GM18951 (cell line): Measurements from ENCODE around the gene UROS.
A peak's percentile ranks its signal among the peaks of the same experiment; 100 is the strongest.

Source experiments
- POLR2A ChIP-seq: IDR thresholded peaks from 4 replicates; pipeline ENCODE4 v1.6.1; 2011; ENCODE audit warnings: mild to moderate bottlenecking; ENCODE audit not compliant: insufficient read length, insufficient read depth; ENCODE audit errors: extremely low read depth
- in situ Hi-C: fragments of 300-500 bp; cut with MboI; formaldehyde crosslinking; loops from one replicate; pipeline ENCODE4 v1.12.0; 2022; ENCODE audit warnings: low sequenced_read_pairs, mixed read lengths, inconsistent platforms; ENCODE audit not compliant: unreplicated experiment

The UROS gene

DNA sequence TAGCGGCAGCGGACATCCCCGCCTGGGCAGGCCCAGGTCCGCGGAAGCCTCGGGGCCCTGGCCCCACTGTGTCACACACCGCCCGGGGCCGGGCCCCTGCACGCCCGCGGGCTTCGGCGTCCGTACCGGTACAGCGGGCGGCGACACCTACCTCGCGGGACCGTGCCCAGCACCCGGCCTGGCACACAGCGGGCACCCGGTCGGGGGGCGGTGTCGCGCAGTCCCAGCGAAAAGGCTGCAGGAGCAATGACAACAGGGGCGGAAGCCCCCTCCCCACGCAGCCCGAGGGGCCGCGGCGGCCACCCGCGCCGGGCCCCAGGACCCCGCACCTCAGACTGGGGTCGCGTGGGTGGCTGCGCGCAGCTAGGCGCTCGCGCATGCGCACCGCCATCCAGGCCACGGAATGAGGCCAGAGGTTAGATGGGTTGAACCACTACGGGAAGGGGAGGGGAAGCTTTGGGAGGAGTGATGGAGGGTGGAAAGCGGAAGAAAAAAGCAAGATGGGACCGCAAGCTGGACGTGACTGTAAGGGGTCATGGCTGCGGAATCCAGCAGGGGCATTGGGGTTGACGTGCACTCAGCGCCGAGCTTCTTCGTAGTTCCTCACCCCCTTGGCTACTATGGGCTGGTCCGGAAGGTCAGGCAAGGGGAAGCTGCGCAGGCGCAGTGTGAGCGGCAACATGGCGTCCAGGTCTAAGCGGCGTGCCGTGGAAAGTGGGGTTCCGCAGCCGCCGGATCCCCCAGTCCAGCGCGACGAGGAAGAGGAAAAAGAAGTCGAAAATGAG lies at the start of gene UROS, which contains the start of gene BCCIP:
UROS (minus strand) TSS at position 381 of the 785 bp plus-strand sequence. CDS start 6,759 bp downstream, outside the sequence.
BCCIP (plus strand) TSS at position 669 of the 785 bp plus-strand sequence; CDS start at position 681, 12 bp downstream.
- in situ Hi-C loops = no loop called here

DNA sequence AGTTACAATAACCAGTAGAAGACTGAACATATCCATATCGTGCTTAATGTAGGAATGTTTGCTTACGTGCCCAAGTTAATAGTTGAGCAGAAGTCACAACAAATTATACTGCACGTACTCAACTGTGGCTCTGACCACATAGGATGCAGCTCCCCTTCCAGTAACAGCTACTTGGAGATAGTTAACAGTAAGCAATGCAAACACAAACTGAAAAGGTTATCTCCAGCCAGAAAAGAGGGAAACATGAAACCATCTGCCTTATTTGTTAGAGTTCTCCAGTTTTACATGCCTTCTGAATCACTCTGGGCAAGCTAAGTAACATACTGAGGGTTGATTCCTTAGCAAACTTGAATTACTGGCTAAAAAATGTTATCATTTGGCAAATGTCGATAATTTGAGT lies 48.3 kb upstream of the UROS start:
- in situ Hi-C loops = no loop called here
- TF ChIP-seq POLR2A = no peak

More for the DNA sequence above, at the start of gene UROS, which contains the start of gene BCCIP:
- TF ChIP-seq POLR2A = peak; percentile 86

DNA sequence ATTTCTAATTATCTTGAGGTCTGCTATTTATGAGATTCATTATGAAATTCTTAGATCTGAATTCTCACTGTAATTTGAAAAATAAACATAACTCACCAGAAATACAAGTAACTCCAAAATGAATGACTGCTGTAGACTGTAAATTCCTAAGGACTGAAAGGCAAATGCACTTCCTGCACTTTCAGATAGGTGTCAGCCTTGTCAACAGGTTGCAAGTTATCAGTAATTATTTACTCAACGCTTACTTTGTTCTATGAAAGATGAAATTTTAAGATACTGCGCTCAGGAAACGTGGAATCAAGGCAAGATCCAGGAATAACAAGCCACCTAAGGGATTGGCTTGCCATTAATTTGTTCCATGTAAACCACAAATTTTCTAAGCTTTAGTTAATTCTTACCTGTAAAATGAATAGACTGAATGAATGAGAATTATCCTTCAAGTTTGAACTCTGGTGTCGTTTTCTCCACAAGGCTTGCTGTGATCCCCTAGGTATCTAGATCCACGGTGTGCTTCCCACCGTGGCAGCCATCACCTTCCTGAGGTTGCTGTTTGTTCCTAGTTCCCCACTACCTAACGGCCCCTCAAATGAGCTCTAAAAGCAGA lies 45.4 kb upstream of the UROS start:
- TF ChIP-seq POLR2A = no peak
- in situ Hi-C loops = no loop called here

DNA sequence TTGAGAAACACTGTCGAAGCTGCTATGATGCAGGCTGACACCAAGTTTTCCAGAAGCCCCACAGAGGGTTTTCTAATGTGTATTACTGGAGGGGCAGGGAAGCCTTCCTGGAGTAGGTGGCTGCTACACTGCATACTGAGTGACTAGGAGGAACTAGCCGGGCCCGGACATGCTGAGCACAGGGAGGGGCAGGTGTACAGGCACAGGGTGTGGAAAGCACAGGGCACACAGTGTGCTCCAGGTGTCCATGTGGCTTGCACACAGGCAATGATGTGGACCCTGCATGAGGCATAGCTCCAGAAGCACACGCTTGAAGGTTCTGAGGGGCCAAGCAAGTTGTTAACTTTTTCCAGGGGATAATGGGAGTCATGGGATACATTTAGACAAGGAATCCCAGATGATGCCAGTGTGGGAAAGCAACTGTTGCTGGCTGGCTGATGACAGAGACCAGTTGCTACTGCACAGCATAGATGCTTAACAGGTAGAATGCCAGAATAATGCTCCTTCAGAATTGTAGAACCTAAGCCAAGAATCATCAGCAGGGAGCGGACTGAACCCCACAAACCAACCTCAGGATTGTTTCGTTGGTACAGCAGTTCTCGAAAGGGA lies 43.5 kb upstream of the UROS start:
- in situ Hi-C loops = no loop called here
- TF ChIP-seq POLR2A = no peak

DNA sequence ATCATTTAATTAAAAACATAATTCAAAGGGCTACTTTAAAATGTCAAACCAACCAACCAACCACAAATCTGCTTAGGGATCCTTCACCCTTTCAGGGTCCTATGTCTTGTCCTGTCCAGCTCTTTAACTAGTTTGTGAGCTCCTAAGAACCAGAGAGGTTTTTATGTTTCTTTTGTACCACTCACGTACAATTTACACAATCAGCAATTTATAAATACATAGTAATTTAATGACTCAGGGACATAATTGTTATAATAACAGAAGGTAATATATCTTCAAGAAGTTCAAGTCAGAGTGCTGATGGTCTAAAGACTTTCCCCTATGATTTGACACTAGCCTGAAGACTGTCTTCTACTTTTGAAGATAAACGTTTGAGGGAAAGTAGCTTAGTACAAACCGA lies 42.1 kb upstream of the UROS start:
- in situ Hi-C loops = no loop called here
- no peak for TF ChIP-seq POLR2A

DNA sequence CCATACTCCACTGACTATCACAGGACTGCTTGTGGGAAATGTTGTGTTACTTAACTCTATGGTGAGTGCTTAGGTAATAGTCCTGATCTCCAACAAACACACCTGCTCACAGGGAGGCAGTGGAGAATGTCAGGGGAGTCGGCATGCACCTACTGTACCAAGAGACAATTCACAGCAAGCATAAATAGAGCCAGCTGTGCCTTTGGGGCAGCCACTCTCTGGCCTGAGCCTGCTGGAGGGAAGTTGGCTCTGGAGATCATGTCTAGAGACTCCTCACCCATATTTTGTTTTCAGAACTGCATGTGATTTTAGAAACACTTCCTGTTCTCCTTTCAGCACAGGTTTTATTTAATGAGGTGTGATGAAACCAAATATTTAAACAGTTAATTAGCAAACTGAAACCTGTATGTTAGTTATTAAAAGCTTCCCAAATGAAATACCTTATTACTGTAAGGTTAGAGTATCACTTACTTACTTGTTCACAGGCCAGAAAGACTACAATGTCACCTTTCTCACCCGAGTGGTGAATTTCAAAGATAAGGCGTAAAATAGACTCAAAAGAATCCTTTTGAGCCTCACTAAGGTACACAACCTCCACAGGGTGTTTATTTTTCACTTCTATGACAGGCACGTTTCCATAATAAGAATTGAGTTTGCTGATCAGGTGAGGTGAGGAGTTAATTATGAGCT lies 36.2 kb upstream of the UROS start:
- TF ChIP-seq POLR2A = no peak
- in situ Hi-C loops = no loop called here

DNA sequence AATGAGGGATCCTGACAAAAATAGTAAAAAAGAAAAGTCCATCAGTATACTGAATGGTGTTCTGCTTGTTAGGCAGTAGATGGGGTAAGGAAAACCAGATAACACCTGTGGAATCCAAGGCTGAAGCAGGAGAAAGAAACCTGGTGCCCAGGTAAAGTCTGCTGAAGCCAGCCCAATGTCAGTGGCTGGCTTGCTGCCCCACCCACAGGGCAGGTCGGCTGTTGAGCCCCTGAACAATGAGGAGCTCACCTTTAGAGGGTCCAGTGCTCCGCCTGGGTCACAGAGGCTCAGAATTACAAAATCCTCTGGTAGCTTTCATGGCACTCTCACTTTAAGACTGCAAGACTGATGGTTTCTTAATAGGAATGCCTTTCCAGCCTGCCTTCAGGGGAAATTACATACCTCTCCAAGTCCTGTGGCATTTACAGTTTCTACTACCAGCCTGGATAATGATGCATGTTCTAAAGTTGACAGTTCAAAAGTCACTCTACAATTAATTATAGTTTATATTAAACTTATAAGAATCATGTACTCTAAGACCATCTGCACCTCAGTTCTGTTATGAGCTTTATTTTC lies 34.2 kb upstream of the UROS start:
- TF ChIP-seq POLR2A = no peak
- in situ Hi-C loops = no loop called here

DNA sequence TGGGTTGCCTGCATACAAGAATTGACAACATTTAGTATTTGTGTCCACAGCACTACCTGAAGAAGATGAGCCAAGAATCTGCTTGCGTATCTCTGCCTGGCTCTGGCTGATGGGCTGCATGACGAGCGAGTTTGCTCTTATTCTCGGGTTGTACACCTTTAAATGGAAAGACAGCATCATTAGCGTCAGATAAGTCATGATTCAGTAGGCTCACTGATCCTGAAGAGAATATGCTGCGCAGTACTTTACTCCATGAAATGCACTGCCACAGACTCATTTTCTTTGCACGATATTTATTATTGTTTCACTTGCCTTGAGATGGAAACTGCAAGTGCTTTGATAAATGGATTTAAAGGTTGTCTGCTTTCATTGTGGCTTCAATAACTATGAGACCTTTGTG lies 29.4 kb upstream of the UROS start:
- in situ Hi-C loops = no loop called here
- TF ChIP-seq POLR2A = no peak

DNA sequence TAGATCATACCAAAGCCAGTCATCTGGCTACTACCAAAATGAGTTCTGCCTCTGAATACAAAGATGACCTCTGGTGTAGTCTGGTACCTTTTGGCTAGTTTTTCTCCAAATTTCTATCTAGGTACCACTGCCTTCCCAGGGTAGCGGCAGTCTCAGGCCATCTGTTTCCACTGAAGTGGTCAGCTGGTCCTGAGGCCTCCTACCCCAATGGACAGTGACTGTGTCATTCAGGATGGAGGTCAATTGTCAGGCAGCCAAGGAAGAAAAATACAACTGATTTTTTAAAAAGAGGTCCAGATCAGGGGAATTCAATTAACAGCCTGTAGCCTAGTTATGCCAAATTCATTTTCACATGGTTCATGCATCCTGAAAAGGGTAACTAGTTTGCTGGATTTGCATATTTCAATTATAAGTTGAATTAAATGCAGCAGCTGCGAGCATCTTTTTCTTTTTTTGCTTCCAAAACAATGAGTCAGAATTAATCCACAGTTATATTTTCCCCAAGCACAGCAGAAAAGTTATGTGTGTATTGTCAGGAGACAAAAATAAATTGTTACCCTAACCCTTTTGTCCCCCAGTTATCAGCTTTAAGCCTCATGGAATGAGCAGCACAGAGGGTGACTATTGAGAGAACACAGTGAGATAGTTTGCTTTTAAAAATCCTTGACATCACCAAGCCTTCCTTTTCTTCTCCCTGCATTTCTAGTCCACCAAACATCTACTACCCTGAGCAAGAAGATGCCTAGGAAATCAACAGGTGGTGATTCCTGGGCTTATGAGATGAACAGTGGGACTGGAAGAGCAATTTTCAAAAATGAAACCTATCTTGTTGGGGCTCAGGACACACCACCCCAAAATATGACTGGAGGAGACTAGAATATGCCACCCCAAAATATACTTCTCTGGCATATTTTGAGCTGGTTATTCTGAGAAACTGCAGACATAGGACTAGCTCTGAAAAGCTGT lies 28.0 kb upstream of the UROS start:
- in situ Hi-C loops = no loop called here
- TF ChIP-seq POLR2A = no peak

DNA sequence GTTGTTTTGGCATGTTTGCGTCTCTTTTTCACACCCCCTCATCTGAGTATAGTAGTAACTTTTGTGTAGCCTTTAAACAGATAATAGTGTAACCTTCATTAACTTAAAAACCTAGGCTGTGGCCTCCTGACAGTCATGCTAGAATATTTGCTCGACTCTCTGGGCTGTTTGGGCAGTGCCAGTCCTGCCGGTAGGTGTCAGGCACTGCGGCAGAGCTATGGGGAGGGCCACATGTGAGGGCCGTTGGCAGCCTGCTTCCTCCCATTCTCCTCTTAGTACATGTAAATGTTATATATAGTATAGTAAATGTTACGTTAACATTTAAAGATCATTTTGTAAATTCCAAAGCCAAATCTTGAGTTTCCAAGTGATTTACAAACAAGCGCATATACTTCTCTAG lies 26.4 kb upstream of the UROS start:
- no peak for TF ChIP-seq POLR2A
- in situ Hi-C loops = no loop called here

DNA sequence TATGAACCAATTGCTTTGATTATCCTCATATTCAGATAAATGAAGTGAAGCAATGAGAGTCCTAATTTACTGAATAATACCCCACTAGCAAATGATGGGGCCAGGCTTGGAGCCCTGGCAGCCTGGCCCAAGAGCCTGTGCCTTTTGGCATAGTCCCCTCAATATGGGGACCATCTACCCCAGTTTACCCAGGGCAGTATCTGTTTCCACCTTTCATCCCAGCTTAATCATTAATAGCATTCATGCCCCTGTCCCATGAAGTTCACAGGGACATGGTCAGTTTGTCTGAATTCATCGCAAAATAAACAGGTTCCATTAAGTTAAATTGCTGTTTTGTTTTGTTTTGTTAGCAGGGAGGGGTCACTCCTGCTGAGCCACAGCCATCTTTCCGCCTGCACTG lies 25.8 kb upstream of the UROS start:
- in situ Hi-C loops = no loop called here
- TF ChIP-seq POLR2A = no peak

DNA sequence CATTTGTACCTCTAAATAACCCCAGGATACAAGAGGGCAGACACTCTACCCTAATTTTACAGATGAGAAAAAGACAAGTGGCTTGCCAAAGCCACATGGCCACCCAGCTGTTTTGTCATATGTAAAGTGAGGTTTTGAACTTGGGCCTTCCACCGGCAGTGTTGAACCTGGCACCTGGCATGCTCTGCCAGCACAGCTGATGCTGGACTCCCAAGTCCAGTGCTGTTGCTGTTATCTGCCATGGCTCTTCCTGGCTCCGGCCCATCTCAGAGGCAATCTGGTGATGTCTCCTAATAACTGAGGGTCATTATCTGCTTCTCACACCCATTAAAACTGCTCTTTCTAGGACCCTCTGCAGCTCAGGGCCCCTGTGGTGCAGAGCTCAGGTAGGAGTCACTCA lies 25.3 kb upstream of the UROS start:
- TF ChIP-seq POLR2A = no peak
- in situ Hi-C loops = no loop called here

DNA sequence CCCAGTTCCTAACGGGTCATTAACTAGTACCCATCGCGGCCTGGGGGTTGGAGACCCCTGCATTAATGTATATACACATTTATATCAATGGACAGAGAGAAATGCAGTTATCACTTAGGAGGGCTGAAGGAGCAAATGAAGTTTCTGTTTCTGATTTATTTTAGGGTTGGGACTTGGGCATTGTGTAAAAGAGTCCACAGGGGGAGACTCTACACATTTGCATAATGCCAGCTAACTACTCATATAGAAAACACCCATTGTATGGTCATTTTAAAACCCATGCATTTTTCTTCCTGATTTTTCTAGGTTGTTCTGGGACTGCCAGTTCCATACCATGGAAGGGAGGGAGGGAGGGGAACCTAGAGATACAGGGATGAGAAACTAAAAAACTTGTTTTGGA lies 23.8 kb upstream of the UROS start:
- TF ChIP-seq POLR2A = no peak
- in situ Hi-C loops = no loop called here
